GM19324 (cell line): Measurements from ENCODE around the gene RAB33A.

Experiments used
- ATAC-seq: cut with Tn5 transposase; IDR thresholded peaks from one replicate; pipeline ENCODE4 v1.9.1; 2021; ENCODE audit warnings: mild to moderate bottlenecking, moderate library complexity; ENCODE audit not compliant: unreplicated experiment, low FRiP score

RAB33A gene

GRCh38 chrX:130171446-130172126 lies at the start of gene RAB33A:
RAB33A (plus strand) TSS chrX:130171962; CDS start chrX:130172063, 101 bp downstream.
- ATAC-seq, result peak; percentile 4

GRCh38 chrX:130124577-130124976 lies 47.2 kb upstream of the RAB33A start:
- no peak for ATAC-seq

- no peak for ATAC-seq
Measured at GRCh38 chrX:130125091-130125874, 46.5 kb upstream of the RAB33A start.

- no peak for ATAC-seq
Measured at GRCh38 chrX:130130990-130131389, 40.8 kb upstream of the RAB33A start.

- ATAC-seq, result no peak
Measured at GRCh38 chrX:130136496-130136895, 35.3 kb upstream of the RAB33A start.

GRCh38 chrX:130136961-130137360 lies 34.8 kb upstream of the RAB33A start:
- ATAC-seq, result no peak

- no peak for ATAC-seq
Measured at GRCh38 chrX:130139474-130140201, 32.1 kb upstream of the RAB33A start.

- ATAC-seq, result no peak
Measured at GRCh38 chrX:130144509-130144908, 27.3 kb upstream of the RAB33A start.

- ATAC-seq, result no peak
Measured at GRCh38 chrX:130145123-130145522, 26.6 kb upstream of the RAB33A start.

GRCh38 chrX:130147631-130148030 lies 24.1 kb upstream of the RAB33A start:
- ATAC-seq, result no peak

- no peak for ATAC-seq
Measured at GRCh38 chrX:130155564-130155963, 16.2 kb upstream of the RAB33A start.

GRCh38 chrX:130158311-130158710 lies 13.5 kb upstream of the RAB33A start:
- no peak for ATAC-seq

GRCh38 chrX:130159776-130160175 lies 12.0 kb upstream of the RAB33A start:
- no peak for ATAC-seq

GRCh38 chrX:130162094-130162735 lies 9.5 kb upstream of the RAB33A start:
- no peak for ATAC-seq

GRCh38 chrX:130163398-130163797 lies 8.4 kb upstream of the RAB33A start:
- ATAC-seq, result no peak

GRCh38 chrX:130165181-130165702 lies 6.5 kb upstream of the RAB33A start:
- peak; percentile 29 for ATAC-seq

- peak; percentile 95 for ATAC-seq
Measured at GRCh38 chrX:130165703-130166502, 5.9 kb upstream of the RAB33A start, which contains the start of gene AIFM1. AIFM1 (minus strand) TSS chrX:130165841; CDS start chrX:130165656, 185 bp downstream.

GRCh38 chrX:130166503-130166777 lies 5.3 kb upstream of the RAB33A start:
- no peak for ATAC-seq

- no peak for ATAC-seq
Measured at GRCh38 chrX:130167040-130167439, 4.7 kb upstream of the RAB33A start.
